ENCODE measurements around the gene NEK10.

GRCh38 chr3:27141668-27142067 is 227.5 kb downstream of the NEK10 start:
- TF ChIP-seq CTCF (IDR thresholded peaks at IDR 0.05) (peak in 1 of 6 experiments; percentile 34), POLR2A (IDR thresholded peaks at IDR 0.05) (no peak)
